Epithelial cell of esophagus (primary cell): Measurements from ENCODE around the gene PDE9A.

ENCODE experiments used
- DNase-seq: peaks from one replicate; pipeline ENCODE4 v3.0.0; 2010; ENCODE audit warnings: low read depth
- H3K4me3 ChIP-seq: 2 replicates; pipeline ENCODE4 v1.5.1; 2011; ENCODE audit warnings: mild to moderate bottlenecking, low read length, control low read depth
- TF ChIP-seq, protein P1 (sequence below): IDR thresholded peaks from 2 replicates; pipeline ENCODE4 v1.5.1; 2011; ENCODE audit warnings: low read depth, mild to moderate bottlenecking, low read length, control low read depth, inconsistent platforms; ENCODE audit not compliant: insufficient read depth; ENCODE audit errors: missing control alignments

PDE9A gene

DNA sequence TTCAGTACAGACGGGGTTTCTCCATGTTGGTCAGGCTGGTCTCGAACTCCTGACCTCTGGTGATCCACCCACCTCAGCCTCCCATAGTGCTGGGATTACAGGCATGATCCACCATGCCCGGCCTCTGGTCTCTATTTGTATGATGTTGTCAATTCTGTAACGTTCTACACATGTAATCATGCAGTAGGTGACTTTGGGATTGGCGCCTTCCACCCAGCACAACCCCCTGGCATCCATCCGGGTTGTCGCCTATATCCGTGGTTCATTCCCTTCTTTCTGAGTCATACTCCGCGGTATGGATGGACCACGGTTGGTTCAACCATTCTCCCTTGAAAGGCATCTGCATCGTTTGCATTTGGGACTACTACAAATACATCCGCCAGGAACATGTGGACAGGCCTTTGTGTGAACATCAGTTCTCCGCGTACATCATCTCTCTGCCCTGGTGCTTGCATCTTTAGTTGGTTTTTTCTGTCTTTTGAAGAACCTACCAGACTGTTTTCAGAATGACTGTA lies 72.1 kb downstream of the PDE9A start:
- H3K4me3 ChIP-seq, result no peak overlapping the region
- TF ChIP-seq, protein P1, sequence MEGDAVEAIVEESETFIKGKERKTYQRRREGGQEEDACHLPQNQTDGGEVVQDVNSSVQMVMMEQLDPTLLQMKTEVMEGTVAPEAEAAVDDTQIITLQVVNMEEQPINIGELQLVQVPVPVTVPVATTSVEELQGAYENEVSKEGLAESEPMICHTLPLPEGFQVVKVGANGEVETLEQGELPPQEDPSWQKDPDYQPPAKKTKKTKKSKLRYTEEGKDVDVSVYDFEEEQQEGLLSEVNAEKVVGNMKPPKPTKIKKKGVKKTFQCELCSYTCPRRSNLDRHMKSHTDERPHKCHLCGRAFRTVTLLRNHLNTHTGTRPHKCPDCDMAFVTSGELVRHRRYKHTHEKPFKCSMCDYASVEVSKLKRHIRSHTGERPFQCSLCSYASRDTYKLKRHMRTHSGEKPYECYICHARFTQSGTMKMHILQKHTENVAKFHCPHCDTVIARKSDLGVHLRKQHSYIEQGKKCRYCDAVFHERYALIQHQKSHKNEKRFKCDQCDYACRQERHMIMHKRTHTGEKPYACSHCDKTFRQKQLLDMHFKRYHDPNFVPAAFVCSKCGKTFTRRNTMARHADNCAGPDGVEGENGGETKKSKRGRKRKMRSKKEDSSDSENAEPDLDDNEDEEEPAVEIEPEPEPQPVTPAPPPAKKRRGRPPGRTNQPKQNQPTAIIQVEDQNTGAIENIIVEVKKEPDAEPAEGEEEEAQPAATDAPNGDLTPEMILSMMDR, result no peak
- no peak for DNase-seq

DNA sequence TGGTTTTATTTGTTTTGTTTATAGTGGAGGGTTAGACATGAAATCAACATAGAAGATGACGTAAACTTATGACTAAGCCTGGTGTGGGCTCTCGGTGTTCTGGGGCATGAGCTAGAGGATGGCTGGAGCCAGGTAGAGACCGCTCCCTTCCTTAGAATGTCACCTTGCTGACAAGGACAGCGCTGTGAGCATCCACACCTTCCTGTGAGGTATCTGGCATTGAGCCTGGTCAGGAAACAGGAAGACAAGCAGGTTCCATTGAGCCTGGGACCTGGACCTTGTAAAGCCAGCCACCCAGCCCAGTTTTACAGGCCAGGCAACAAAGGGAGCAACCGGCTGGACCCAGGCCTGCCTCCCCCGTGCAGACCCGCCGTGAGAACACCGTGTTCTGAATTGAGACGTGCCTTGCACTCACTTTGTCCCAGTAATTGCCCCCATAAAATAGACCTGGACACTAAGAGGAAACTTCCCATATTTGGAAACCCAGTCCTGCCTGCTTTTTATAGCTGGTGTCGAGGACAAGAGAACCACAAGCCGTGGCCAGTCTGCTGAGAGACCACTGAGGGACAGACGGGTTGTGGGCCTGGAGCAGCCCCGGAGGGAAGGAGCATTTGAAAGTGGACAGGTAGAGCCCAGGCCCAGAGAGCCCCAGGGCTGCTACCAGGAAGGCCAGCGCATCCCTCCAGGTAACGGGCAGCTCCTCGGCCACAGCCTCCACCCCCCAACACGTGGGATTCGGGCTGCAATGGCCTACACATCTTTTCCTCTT lies 78.0 kb downstream of the PDE9A start:
- peak; percentile 86 for DNase-seq
- TF ChIP-seq, protein P1, result no peak

DNA sequence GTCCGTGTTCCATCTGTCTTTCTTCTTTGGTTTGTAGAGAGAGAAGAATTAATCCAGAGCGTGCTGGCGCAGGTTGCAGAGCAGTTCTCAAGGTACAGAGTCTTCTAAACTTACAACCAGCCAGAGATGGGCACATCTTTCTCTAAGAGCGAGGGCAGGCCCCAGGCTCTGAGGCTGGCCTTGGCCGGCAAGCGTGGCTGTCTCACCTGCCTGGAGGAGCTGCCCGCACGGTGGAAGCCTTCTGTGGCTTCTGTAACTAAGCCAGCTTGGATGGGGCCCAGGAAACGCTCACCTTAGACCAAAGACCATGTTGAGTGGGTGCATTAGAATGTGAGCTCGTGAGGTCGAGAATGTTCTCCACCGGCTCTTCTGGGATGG lies 78.6 kb downstream of the PDE9A start:
- no peak overlapping the region for H3K4me3 ChIP-seq
- TF ChIP-seq, protein P1, result no peak
- DNase-seq, result no peak

More for the DNA sequence above, 78.0 kb downstream of the PDE9A start:
- H3K4me3 ChIP-seq, result no peak overlapping the region

DNA sequence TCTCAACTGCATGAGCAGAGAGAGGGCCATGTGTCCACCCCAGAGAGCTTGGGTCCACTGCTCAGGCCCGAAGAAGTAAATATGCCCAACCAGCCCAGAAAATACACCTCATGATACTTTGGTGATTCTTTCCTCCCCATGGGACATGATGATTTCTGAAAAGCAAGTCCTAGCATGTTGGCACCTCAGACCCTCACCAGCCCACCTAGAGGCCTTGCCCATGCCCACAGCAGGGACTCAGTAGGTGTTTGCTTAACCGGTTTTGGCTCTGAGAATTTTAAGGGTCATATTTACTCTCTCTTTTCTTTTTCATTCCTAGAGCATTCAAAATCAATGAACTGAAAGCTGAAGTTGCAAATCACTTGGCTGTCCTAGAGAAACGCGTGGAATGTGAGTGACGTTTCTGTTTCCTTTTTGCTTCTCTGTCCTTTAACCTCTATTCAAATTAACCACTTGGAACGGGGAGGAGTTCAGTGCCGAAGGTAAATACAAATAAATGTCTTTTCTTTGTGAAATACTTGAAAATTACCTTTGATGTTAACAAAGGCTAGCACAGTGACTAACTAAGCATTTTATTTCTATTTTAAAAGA lies 79.7 kb downstream of the PDE9A start:
- no peak for DNase-seq
- TF ChIP-seq, protein P1, result no peak
- no peak overlapping the region for H3K4me3 ChIP-seq

DNA sequence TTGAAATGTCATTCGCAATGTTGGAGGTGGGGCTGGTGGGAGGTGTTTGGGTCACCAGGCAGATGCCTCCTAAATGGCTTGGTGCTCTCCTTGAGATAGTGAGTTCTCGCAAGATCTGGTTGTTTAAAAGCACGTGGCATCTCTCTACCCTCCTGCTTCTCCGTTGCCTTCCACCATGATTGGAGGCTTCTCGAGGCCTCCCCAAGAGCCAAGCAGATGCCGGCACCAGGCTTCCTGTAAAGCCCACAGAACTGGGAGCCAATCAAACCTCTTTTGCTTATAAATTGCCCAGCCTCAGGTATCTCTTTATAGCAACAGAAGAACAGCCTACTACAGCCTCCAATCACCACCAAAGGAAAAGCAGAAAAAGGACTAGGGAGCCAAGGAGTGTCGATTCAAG lies 80.5 kb downstream of the PDE9A start:
- TF ChIP-seq, protein P1, result no peak
- DNase-seq, result no peak
- no peak overlapping the region for H3K4me3 ChIP-seq

DNA sequence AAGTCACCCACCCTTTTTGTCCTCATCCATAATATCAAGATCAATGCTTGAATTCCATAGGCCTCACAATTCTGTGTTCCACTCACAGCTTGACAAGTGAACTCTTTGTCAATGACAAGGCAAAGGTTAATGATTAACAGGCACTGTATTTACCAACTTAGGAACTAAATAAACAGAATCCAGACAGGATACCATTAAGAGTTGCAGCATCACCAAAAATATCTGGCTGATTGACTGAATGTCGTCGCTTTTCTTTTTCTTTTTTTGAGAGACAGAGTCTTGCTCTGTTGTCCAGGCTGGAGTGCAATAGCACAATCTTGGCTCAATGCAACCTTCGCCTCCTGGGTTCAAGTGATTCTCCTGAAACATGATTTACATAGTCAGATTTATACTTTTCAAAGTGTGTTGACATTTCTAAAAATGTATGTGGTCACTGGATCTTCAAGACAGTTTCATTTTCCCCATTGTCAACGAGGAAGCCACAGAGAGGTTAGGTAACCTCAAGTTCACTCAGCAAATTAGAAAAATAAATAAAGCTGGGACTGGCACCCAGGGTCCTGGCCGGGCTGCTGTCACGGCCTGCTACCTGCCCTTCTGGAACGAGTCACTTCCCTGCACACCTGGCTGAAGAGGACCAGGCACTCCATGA lies 81.0 kb downstream of the PDE9A start:
- TF ChIP-seq, protein P1, result no peak
- DNase-seq, result no peak
- H3K4me3 ChIP-seq, result no peak overlapping the region
